Measurements from ENCODE around the gene RIPOR3. TPM values are rescaled to one million over a fixed set of nuclear protein-coding genes. Genes with fewer than 3 reads are reported as not detected.

The RIPOR3 gene
- total RNA-seq, 1 donor from 2014 or later = 0.31 TPM

- no peak overlapping the region for H3K4me3 Mint-ChIP-seq (ENCODE audit: low read depth)
- no peak for DNase-seq (ENCODE audit: low spot score, unreplicated experiment)
- H3K4me1 Mint-ChIP-seq (ENCODE audit: low read depth) = peaks cover 10% of the 10 kb centered on the region
- no peaks in the 10 kb centered on the region for H3K9me3 Mint-ChIP-seq (ENCODE audit: low read depth)
- TF ChIP-seq, protein P1, sequence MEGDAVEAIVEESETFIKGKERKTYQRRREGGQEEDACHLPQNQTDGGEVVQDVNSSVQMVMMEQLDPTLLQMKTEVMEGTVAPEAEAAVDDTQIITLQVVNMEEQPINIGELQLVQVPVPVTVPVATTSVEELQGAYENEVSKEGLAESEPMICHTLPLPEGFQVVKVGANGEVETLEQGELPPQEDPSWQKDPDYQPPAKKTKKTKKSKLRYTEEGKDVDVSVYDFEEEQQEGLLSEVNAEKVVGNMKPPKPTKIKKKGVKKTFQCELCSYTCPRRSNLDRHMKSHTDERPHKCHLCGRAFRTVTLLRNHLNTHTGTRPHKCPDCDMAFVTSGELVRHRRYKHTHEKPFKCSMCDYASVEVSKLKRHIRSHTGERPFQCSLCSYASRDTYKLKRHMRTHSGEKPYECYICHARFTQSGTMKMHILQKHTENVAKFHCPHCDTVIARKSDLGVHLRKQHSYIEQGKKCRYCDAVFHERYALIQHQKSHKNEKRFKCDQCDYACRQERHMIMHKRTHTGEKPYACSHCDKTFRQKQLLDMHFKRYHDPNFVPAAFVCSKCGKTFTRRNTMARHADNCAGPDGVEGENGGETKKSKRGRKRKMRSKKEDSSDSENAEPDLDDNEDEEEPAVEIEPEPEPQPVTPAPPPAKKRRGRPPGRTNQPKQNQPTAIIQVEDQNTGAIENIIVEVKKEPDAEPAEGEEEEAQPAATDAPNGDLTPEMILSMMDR (IDR thresholded peaks at IDR 0.05; ENCODE audit: unreplicated experiment) = peak; percentile 38
- no peaks in the 10 kb centered on the region for H3K27me3 Mint-ChIP-seq
- H3K27ac Mint-ChIP-seq = peak overlapping the region; percentile 47
- H3K36me3 Mint-ChIP-seq (ENCODE audit: insufficient read depth) = no peaks in the 10 kb centered on the region
Measured at GRCh38 chr20:50663095-50663821, 28.1 kb downstream of the RIPOR3 start.

GRCh38 chr20:50659975-50660670 lies 31.2 kb downstream of the RIPOR3 start:
- Mint-ChIP-seq H3K27me3 (no peaks in the 10 kb centered on the region), H3K36me3 (ENCODE audit: insufficient read depth) (no peaks in the 10 kb centered on the region), H3K4me3 (ENCODE audit: low read depth) (no peak overlapping the region), H3K4me1 (ENCODE audit: low read depth) (peaks cover 6% of the 10 kb centered on the region), H3K9me3 (ENCODE audit: low read depth) (no peaks in the 10 kb centered on the region), H3K27ac (no peak overlapping the region)
- TF ChIP-seq, protein P1 (IDR thresholded peaks at IDR 0.05; ENCODE audit: unreplicated experiment) = no peak
- no peak for DNase-seq (ENCODE audit: low spot score, unreplicated experiment)

GRCh38 chr20:50658804-50659380 lies 32.5 kb downstream of the RIPOR3 start:
- Mint-ChIP-seq H3K27me3 (no peaks in the 10 kb centered on the region), H3K27ac (no peak overlapping the region), H3K4me3 (ENCODE audit: low read depth) (no peak overlapping the region), H3K4me1 (ENCODE audit: low read depth) (peaks cover 6% of the 10 kb centered on the region), H3K9me3 (ENCODE audit: low read depth) (no peaks in the 10 kb centered on the region), H3K36me3 (ENCODE audit: insufficient read depth) (no peaks in the 10 kb centered on the region)
- TF ChIP-seq, protein P1 (IDR thresholded peaks at IDR 0.05; ENCODE audit: unreplicated experiment) = no peak
- DNase-seq (ENCODE audit: low spot score, unreplicated experiment) = no peak

- no peak overlapping the region for H3K4me3 Mint-ChIP-seq (ENCODE audit: low read depth)
- TF ChIP-seq, protein P1 (IDR thresholded peaks at IDR 0.05; ENCODE audit: unreplicated experiment) = no peak
- H3K4me1 Mint-ChIP-seq (ENCODE audit: low read depth) = no peaks in the 10 kb centered on the region
- H3K9me3 Mint-ChIP-seq (ENCODE audit: low read depth) = no peaks in the 10 kb centered on the region
- H3K27ac Mint-ChIP-seq = no peak overlapping the region
- no peak for DNase-seq (ENCODE audit: low spot score, unreplicated experiment)
- H3K27me3 Mint-ChIP-seq = no peaks in the 10 kb centered on the region
- no peaks in the 10 kb centered on the region for H3K36me3 Mint-ChIP-seq (ENCODE audit: insufficient read depth)
Measured at GRCh38 chr20:50655311-50655880, 35.9 kb downstream of the RIPOR3 start.

DNA sequence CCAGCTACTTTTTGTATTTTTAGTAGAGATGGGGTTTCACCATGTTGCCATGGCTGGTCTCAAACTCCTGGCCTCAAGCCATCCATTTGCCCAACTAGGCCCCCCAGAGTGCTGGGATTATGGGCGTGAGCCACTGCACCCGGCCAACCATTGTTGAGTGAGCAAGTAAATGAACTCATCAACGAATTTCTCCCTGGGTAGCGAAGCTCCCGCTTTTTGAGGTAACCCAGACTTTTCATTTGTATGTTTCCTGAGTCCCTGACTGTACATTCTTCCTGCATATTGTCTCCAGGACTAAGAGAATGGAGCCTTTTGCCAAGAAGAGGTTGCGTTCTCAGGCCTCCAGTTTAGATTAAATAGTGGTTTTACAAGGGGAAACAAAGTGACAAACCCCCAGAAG lies 36.4 kb downstream of the RIPOR3 start:
- no peak for DNase-seq (ENCODE audit: low spot score, unreplicated experiment)
- Mint-ChIP-seq H3K27me3 (no peaks in the 10 kb centered on the region), H3K27ac (no peak overlapping the region), H3K9me3 (ENCODE audit: low read depth) (no peaks in the 10 kb centered on the region), H3K36me3 (ENCODE audit: insufficient read depth) (no peaks in the 10 kb centered on the region), H3K4me1 (ENCODE audit: low read depth) (no peaks in the 10 kb centered on the region), H3K4me3 (ENCODE audit: low read depth) (no peak overlapping the region)
- TF ChIP-seq, protein P1 (IDR thresholded peaks at IDR 0.05; ENCODE audit: unreplicated experiment) = no peak

Data from progenitor cell of endocrine pancreas (in vitro differentiated cells).